ENCODE results near the gene UBE2Z.
A peak's percentile ranks its signal among the peaks of the same experiment; 100 is the strongest.
"Not testable (repeated sequence)": the region's sequence is repeated elsewhere in the genome, so short reads cannot be mapped to it uniquely, and the experiment has no call there.

Gene UBE2Z

DNA sequence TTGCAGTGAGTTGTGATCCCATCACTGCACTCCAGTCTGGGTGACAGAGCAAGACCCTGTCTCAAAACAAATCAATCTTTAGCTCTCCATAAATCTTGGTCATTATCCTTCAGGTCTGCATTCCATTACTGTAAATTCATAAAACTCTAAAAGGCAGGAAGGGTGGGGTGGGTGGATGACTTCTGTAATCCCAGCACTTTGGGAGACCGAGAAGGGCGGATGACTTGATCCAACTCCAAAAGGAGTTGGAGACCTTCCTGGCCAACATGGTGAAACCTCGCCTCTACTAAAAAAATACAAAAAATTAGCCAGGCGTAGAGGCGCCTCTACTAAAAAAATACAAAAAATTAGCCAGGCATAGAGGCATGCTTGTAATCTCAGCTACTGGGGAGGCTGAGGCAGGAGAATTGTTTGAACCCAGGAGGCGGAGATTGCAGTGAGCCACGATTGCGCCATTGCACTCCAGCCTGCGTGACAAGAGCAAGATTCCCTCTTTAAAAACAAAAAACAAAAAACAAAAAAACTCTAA is 2.2 kb upstream of the UBE2Z start:
- DNase-seq, result no peak

DNA sequence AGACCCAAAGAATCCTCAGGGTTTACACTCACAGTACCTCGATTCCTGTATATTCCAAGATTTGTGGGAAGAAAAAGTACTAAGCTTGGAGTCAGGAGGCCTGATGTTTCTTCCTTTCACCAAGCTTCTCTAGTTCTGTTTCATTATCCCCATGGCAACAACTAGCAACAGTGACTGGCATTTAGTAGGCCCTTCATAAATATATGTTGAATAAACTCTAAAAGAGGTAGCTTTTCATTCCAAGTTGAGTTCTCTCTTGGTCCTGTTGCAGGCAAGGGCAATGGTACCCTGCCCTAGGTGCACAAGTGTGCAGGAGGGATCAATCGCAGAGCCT is 527 bp upstream of the UBE2Z start:
- no peak for DNase-seq

DNA sequence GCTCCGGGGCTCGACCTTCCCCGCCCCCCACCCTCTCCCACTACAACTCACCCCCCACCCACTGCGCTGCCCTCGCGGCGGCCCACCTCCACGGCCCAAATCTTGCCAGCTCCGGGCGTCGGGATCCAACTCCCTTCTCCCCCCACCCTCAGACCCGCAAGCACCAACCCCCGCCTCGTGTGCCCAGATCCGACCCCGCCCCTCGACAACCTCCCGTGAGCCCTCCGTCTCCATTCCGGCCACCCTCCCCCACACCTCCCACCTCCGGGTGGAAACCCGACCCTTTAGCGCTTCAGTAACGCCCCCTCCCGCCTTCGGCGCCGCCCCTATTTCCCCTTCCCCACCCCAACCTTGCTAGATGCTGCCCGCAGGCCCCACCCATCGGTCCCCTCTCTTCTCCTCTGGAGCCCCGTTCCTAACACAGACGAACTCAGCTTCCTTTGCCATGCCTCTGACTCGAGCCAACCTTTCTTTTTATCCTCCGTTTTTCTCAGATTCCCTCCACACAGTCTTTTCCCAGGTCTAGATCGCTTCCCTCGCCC is 717 bp downstream of the UBE2Z start:
- peak; percentile 87 for DNase-seq

- no peak for DNase-seq
Observed at GRCh38 chr17:48909783-48910182, 1.6 kb downstream of the UBE2Z start.

DNA sequence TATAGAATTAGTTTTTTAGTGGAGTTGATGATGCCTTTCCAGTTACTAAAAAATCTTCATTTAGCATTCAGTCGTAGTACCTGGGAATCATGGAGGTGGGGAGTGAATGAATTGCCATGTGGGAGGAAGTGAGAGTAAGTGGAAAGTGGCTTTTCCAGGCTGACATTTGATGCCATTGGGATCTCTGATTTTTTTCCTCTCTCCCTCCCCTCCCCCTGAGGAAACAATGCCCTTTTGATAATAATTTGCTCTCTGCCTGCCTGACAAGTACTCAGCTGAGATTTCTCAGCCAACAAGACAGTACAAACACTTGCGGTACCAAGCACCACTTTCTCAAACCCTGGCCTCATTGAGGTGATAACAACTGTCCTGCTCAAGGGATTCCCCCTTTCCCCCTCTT is 2.2 kb downstream of the UBE2Z start:
- no peak for DNase-seq

GRCh38 chr17:48912476-48912875 is 4.3 kb downstream of the UBE2Z start:
- DNase-seq, result no peak

GRCh38 chr17:48915459-48916282 is 7.5 kb downstream of the UBE2Z start:
- peak; percentile 42 for DNase-seq

GRCh38 chr17:48925251-48925990 is 17.2 kb downstream of the UBE2Z start:
- no peak for DNase-seq

GRCh38 chr17:48925991-48926342 is 17.8 kb downstream of the UBE2Z start:
- DNase-seq, result no peak

GRCh38 chr17:48927978-48928745 is 20.0 kb downstream of the UBE2Z start:
- no peak for DNase-seq

GRCh38 chr17:48928876-48929811 is 20.9 kb downstream of the UBE2Z start:
- DNase-seq, result no peak

DNA sequence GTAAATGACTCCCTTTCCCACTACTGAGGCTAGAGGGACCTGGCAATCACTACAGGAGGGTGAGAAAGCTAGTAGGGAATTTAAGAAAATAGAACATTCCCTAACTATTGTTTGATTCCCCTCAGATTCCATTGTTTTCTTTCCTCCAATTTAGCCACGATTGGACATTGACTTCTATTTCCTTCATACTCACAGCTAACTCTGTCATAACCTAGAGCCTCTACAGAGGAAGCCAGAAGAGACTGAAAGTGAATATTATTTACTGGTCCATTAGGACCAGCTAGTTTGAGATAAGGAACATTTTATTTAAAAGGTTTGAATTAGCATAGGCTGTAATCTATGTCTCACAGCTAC is 21.6 kb downstream of the UBE2Z start:
- DNase-seq, result no peak

GRCh38 chr17:48930435-48930873 is 22.2 kb downstream of the UBE2Z start:
- DNase-seq, result no peak

DNA sequence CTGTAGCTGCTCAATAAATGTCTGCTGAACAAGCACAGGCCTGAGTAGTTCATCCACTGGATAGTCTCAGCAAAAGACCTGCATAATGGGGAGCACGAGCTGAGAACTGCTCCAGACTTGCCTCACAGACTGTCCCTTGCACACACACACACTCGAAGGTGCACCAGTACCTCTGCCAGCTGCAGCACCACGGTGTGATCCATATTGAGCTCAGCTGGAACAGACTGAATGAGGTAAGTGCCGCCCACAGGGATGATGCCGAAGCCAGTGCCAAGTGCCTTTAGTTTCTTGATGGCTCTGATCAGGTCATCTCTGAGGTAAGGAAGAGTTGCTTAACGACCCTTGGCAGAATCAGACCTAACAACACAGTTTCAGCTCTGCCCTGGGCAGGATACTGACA is 24.8 kb downstream of the UBE2Z start:
- DNase-seq, result no peak

DNA sequence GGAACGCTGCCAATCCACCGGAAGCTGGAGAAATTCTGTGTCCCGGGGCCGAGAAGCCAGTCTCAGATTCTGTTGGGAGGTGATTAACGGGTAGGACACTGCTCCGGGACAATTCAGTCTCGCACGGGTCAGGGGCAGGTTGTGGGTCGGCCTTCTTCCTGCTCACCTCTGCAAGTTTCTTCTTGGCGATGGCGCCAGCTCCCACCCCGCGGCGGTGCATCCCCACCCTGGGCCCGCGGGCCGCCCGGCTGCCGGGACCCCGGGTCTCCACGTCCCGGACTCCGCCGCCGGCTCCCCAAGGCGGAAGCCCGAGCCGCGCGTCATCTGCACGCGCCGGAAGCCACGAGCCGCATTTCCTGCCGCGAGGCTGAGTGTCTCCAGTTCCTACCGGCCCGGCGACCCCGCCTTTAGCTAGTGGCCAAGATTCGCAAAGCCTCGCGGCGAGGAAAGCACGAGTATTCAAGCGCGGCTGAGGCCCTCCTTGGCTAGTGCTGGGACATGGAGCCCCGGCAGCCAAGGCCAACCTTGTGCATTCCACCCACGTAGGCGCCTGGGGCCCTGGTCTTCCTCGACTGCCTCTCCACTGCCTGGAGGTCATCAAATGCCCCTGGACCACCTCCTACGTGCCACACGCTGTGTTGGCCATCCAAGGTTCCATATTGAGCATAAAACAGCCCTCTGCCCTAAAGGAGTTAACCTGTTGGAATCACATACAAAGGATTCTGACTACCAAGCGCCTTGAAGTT is 36.5 kb downstream of the UBE2Z start, which contains the start of gene SNF8:
Gene SNF8 (minus strand): TSS at position 328 of the 746 bp plus-strand sequence. CDS start 108 bp downstream, at position 220.
- peak; percentile 88 for DNase-seq

DNA sequence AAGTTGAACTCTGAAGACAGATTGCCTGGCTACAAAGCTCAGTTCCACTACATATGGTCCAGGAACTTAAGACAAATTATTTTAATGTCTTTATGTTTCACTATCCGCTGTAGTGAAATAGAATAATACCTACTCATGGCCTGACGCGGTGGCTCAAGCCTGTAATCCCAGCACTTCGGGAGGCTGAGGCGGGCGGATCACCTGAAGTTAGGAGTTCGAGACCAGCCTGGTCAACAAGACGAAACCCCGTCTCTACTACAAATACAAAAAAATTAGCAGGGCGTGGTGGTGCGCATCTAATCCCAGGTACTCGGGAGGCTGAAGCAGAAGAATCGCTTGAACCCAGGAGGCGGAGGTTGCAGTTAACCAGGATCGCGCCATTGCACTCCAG is 37.0 kb downstream of the UBE2Z start:
- DNase-seq, result not testable (repeated sequence)

- DNase-seq, result no peak
Observed at GRCh38 chr17:48951572-48951971, 43.4 kb downstream of the UBE2Z start.

DNA sequence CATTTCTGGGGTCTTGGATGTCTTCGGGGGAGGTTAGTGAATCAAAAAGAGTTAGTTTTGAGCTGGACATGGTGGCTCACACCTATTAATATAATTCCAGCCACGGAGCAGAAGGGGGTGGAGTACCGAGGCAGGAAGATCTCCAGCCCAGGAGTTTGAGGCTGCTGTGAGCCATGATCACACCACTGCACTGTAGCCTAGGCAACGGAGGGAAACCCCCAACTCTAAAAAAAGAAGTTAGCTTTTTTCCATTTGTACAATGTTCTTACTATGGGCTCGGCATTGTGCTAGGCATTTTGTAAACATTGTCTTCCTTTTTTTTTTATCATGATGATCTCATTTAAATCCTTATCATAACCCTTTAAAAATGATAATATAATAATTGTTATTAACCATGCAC is 44.7 kb downstream of the UBE2Z start:
- peak; percentile 20 for DNase-seq

DNA sequence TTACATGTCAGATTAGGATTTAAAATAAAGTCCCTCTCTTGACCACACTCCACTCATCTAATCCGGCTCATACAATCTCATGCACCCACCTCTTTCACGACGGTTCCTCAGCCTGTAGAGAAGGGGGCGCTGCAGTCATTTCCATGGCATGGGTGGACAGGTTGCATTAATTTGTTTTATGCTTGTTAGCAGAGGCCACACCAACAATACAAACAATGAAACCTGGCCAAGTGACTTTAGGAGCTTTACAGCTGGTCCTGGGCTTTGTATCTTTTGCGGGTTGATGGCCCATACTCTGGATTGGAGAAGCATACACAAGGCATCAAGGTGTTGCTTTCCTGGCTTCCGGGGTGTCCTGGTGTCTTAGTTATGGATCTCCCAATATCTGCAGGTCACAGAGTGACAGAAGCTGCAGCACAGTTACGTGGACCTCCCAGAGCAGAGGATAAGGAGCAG is 46.1 kb downstream of the UBE2Z start:
- no peak for DNase-seq

GRCh38 chr17:48960834-48961515 is 52.8 kb downstream of the UBE2Z start:
- no peak for DNase-seq

Measured in CD4-positive, alpha-beta T cell treated with Interferon gamma for 1 hour (primary cell).